Pulmonary artery endothelial cell (primary cell): Measurements from ENCODE around the gene PALM3. TPM values are rescaled to one million over a fixed set of nuclear protein-coding genes. Genes with fewer than 3 reads are reported as not detected.

Experiments
- DNase-seq: peaks from one replicate; pipeline ENCODE4 v3.0.0-alpha.2; 2011; ENCODE audit warnings: low read depth, low spot score
- total RNA-seq: library from RNA; depleted of rRNA; stranded (reverse); fragments of >200 nt; gene quantifications from 2 replicates; pipeline ENCODE4 v1.2.3, GENCODE V29; 2014

Gene PALM3
- total RNA-seq, result 0.07 and 0.32 TPM in 2 replicates

DNA sequence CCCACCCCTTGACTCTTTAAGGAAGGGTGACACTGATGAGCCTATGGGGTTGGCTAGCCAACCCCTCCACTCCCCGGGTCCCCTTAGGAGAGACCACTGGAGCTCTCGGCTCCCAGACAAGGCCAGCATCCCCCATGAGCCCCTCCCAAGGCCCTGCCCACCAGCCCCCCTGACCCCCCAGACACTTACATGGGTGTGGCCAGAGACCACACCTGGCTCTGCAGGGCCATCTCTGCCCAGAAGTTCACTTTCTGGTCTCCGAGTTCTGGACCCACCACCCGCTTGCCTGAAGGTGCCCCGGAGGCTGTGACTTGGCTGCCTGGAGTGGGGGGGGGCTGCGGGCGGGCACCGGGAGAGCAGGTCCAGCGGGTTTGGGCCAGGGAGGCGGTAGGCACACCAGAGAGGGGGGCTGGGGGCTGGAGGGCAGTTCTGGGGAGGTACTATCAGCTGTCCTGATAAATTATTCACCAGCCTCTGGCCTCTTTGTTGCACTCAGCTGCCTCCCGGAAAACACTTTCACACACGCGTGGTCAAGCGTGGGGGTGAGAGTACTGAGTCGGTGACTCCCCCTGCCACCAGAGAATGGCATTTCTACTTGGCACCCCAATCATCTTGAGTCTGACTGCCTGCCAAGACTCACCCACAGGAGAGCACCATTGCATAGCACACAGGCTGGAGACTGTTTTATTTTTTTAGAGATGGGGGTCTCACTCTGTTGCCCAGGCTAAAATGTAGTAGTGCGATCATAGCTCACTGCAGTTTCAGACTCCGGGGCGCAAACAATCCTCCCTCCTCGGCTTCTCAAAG is at the start of gene PALM3:
Gene PALM3, minus strand, starts transcription at position 326 of the 807 bp plus-strand sequence. Its CDS starts 96 bp downstream, at position 230.
- no peak for DNase-seq

GRCh38 chr19:14111486-14111885 is 49.6 kb upstream of the PALM3 start:
- DNase-seq, result no peak

GRCh38 chr19:14110650-14111049 is 48.8 kb upstream of the PALM3 start:
- DNase-seq, result no peak

DNA sequence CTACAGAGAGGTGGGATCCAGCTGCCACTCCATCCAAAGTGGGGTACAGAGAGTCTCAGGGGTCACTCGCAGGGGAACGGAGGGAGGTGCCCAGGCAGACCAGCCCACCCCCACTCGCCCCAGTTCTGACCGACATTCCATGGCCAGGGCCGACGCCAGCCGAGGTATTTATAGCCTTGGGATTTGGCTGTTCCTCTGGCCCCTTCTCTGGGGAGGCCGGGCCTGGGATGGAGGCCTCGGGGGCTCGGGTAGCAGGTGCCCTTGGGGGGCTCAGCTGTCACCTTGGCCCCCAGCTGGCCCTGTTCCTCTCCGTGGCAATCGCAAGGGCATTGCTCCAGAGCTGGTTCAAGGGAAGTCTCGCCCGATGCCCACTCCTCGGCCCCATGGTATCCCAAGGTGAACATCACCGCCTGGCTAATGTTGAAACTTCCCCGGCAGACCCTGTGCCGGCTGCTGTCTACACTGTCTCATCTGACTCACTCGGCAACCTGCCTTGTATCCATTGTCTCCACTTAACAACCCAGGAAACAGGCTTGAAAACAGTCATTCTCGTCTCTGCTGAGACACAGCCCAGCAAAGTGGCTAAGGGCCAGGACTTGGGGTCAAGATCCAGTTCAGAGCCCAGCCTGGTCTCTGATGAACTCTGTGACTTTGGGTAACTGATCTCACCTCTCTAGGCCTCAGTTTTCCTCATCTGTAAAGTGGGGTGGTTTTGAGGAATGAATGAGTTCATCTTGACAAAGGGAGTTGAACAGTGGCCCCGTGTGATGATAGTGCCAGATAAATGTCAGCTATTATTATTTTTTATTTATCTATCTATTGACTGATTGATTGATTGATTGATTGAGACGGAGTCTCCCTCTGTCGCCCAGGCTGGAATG is 45.9 kb upstream of the PALM3 start:
- DNase-seq, result peak; percentile 66

- DNase-seq, result no peak
These were observed 45.0 kb upstream of the PALM3 start for GRCh38 chr19:14106840-14107239.

DNA sequence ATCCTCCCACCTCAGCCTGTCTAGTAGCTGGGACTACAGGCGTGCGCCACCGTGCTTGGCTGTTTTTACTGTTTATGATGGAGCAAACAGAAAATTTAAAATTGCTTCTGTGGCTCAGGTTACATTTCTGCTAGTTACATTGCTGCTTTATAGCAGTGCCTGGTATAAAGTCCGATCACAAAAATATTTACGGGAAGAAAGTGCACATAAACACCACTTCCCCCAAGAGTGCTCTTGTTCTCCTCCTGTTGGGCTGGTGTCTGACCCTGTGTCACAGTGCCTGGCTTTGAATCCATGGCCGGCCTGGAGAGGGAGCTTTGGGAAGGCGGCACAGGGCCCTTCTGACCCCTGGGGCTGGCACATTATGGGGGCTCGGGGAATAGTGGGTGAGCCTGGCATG is 43.8 kb upstream of the PALM3 start:
- DNase-seq, result no peak

GRCh38 chr19:14103310-14103709 is 41.4 kb upstream of the PALM3 start:
- no peak for DNase-seq

DNA sequence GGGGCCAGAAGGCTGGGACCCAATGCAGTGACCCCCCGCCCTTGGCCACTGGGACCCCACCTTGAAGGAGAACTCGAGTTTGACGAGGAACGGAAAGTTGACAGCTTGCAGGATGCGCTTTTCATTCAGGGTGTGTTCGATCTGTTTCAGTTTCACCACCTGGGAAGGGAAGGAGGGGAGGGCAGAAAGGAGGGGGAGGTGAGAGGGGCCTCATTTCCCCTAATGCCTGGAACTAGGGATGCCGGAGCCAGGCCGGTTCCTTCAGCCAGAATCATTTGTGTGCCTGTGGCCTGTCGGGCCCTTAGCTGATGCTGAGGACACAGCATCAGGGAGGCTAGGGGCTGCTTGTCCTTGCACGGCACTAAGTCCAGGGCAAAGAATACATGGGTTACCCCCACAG is 40.9 kb upstream of the PALM3 start:
- no peak for DNase-seq

DNA sequence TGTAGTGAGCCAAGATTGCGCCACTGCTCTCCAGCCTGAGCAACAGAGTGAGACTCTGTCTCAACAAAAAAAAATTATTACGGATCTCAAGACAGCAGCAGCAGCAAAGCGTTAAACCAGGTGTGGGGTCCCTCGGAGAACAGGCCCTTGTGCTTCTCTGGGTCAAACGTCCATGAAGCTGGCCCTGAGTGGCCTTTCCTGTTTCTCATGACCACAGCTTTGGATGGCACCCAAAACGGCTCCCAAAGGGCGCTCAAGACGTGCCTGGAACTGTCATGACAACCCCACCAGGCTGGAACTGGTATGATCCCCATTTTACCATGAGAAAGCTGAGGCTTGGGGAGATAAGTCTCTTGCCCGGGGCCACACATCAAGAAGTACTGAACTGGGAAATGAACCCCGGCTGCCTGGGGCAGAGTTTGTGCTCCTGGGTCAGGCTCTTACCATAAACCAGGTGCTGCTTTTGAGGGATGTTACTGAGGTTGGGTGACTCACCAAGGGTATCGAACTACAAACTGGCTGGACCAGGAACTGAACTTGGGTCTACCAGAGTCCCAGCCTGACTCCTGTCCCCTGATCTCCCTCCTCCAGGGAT is 40.3 kb upstream of the PALM3 start:
- no peak for DNase-seq

GRCh38 chr19:14101003-14101545 is 39.2 kb upstream of the PALM3 start:
- no peak for DNase-seq

GRCh38 chr19:14097532-14098151 is 35.8 kb upstream of the PALM3 start:
- DNase-seq, result no peak

- no peak for DNase-seq
These were observed 34.6 kb upstream of the PALM3 start for GRCh38 chr19:14096272-14096992.

DNA sequence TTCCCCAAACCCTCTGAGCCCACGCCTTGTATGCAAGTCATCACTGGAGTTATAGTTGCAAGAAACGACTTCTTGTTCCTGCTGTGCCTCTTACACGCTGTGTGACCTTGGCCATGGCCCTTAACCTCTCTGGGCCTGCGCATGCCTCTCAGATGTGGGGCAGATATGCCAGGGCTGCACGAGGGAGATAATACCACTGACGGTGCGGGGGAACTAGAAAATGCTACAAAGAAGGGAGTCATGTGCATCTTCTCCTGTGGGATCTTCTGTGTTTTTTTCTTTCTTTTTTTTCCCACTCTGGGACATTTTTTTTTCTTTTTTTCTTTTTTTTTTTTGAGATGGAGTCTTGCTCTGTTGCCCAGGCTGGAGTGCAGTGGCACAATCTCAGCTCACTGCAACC is 33.0 kb upstream of the PALM3 start:
- no peak for DNase-seq

DNA sequence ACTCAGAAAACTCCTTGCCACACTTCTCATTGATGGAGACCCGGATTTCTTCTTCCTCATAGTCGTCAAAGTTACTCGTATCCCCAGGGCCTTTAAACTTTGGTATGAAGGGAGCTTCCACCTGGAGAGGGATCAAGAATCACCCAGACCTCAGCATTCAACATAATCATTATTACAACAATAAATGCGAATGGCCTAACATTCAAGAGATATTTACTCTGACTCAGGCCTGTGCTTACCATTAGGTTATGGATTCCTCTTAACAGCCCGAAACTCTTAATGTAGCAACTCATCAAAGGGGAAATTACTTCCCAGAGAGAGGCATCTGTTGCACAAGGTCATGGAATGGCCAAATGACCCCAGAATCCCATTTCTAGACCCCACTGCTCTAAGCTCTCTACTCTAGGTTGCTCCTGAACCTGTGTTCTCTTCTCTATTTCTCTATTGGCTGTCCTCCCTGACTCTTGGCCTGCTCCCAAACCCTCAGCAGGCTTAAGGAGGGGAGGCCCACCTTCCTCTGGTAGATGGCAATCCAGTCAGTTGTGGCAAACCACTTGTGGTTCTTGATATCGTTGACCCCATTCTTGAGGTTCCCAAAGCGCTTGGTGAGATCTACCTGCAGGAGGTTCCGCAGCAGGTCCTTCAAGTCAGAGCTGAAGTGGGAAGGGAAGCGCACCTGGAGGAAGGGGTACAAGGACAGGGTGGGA is 31.4 kb upstream of the PALM3 start:
- no peak for DNase-seq

DNA sequence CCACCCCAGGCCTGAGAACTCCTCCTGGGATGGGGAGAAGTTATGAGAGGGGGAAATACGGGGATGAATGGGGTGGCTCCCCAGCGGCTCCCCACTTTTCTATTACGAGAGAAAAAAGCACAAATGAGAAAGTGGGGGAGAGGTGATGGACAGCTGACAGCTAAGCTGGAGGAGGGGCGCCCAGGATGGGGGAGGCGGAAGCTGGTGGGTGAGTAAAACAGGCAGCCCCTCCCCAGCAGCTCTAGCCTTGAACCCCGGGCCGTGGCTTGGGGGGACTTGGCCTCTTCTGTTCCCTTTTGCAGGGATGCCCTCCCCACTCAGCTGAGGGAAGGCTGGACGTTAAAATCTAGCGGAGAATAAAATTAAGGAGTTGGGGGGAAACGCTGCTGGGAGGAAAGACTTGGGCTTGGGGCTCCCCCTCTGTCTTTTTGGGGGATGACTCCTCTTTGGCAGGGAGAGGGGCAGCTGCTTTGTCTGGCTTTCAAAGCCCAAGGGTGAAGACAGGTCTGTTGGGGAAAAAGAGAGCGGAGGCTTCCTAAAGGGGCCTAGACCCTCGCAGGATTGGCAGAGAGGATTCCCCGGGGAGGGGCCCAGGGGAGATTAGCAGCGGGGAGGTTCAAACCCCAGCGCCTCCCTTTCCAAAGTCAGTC is 30.1 kb upstream of the PALM3 start:
- no peak for DNase-seq

DNA sequence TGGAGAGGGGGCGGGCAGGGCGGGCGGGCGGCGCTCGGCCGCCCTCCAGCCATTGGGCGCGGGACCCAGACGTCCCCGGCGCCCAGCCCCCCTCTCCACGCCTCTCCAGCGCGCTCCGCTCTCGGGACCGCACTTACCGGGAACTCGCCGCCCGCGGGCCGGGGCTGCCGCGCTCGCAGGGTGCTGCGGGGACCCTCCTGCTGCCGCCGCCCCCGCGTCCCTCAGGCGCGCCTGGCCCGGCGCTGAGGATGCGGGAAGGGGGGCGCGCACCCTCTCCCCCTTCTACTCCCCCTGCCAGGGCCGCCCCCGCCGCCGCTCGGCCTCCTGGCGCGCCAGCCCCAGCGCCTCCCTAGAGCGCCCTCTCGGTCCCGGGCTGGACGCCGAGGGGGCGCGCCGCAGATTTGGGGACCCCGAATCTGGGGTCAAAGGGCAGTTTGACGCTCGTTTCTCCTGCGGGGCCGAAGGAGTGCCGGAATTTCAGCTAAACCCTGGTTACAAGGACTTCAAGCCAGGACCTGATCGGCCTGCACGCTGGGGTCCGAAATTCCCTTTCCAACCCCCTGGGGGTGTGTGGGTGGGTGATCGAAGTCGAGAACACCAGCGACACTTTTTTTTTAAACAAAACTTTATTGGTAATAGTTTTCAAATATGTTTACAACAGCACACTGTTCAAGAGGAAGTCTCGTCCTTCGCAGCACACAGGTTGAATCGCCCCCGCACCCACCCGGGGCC is 29.4 kb upstream of the PALM3 start:
- DNase-seq, result no peak

DNA sequence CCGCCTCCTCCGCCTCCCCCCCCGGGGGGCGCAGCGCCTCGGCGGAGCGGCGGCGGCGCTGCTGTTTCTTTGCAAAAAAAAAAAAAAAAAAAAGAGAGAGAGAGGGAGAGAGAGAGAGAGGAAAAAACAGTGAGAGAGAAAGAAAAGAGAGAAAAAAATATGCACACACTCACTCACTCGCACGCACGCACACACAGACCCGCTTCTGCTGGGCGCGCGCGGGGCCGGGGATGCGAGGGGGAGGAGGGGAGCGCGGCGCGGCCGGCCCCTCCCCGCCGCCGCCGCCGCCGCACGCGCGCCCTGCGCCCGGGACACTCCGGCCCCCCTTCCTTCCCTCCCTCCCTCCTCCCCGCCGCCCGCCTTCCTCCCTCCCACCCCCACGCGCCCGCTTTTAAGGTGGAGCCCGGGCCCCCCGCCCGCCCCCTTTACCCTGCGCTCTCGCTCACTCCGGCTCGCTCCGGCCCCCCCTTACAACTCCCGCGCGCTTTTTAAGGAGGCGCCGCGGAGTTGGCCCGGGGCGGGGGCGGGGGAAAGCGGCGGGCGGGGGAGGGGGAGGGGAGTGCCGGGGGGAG is 28.7 kb upstream of the PALM3 start, which contains the start of gene SAMD1:
Gene SAMD1, minus strand, starts transcription at position 243 of the 572 bp plus-strand sequence.
- no peak for DNase-seq
